GM12878 (cell line): Measurements from ENCODE around the gene UBR7. TPM values are rescaled to one million over a fixed set of nuclear protein-coding genes. Genes with fewer than 3 reads are reported as not detected.
A peak's percentile ranks its signal among the peaks of the same experiment; 100 is the strongest.

Source experiments
- ASH2L ChIP-seq: fragments of 300-600, 200-600 bp; sonication (generic); IDR thresholded peaks from 2 replicates; pipeline ENCODE4 v1.6.1; 2017; ENCODE audit warnings: low read depth, mild to moderate bottlenecking, borderline replicate concordance
- BCL11A ChIP-seq: IDR thresholded peaks from 2 replicates; pipeline ENCODE4 v1.6.1; 2011; ENCODE audit warnings: low read depth, low read length
- EGR1 ChIP-seq, 2 experiments: IDR thresholded peaks; 1 replicate in 1 of 2; 2 replicates in 1 of 2; pipeline ENCODE4 v1.6.1; 2011 to 2012; ENCODE audit warnings: low read depth in 2 of 2, low read length in 2 of 2, borderline replicate concordance in 1 of 2, mild to moderate bottlenecking in 1 of 2, moderate library complexity in 1 of 2
- ESRRA ChIP-seq: IDR thresholded peaks from 2 replicates; pipeline ENCODE4 v1.6.1; 2012; ENCODE audit warnings: mild to moderate bottlenecking, low read length, improper control_type of control experiment
- FOXK2 ChIP-seq: fragments of 450-650 bp; IDR thresholded peaks from 2 replicates; pipeline ENCODE4 v1.6.1; 2017; ENCODE audit warnings: mild to moderate bottlenecking, moderate library complexity
- HDGF ChIP-seq: fragments of 450-650 bp; IDR thresholded peaks from 2 replicates; pipeline ENCODE4 v1.6.1; 2016; ENCODE audit warnings: antibody characterized with exemption
- IKZF1 ChIP-seq: fragments of 450-650 bp; conservative IDR thresholded peaks from 2 replicates; pipeline ENCODE4 v1.6.1; 2017; ENCODE audit warnings: antibody characterized with exemption, mild to moderate bottlenecking
- IRF4 ChIP-seq: IDR thresholded peaks from 2 replicates; pipeline ENCODE4 v1.6.1; 2011; ENCODE audit warnings: low read depth, low read length
- KDM1A ChIP-seq: fragments of 200-600 bp; sonication (generic); IDR thresholded peaks from 2 replicates; pipeline ENCODE4 v1.6.1; 2016; ENCODE audit warnings: borderline replicate concordance
- LARP7 ChIP-seq: fragments of 450-650 bp; IDR thresholded peaks from 2 replicates; pipeline ENCODE4 v1.6.1; 2017; ENCODE audit warnings: mild to moderate bottlenecking
- NFYA ChIP-seq: IDR thresholded peaks from 2 replicates; pipeline ENCODE4 v1.6.1; 2011; ENCODE audit warnings: low read depth, mild to moderate bottlenecking, low read length, improper control_type of control experiment, borderline replicate concordance
- PAX5 ChIP-seq: IDR thresholded peaks from 2 replicates; pipeline ENCODE4 v1.6.1; 2011; ENCODE audit warnings: low read depth, low read length, borderline replicate concordance
- PBX3 ChIP-seq: IDR thresholded peaks from 2 replicates; pipeline ENCODE4 v1.6.1; 2011; ENCODE audit warnings: mild to moderate bottlenecking, low read depth, low read length, moderate library complexity; ENCODE audit not compliant: insufficient replicate concordance
- PML ChIP-seq: IDR thresholded peaks from 2 replicates; pipeline ENCODE4 v1.6.1; 2012; ENCODE audit warnings: low read length, inconsistent platforms
- RAD51 ChIP-seq: fragments of 450-650 bp; IDR thresholded peaks from 2 replicates; pipeline ENCODE4 v1.6.1; 2016; ENCODE audit warnings: moderate library complexity, mild to moderate bottlenecking, inconsistent platforms
- RB1 ChIP-seq: fragments of 450-650 bp; formaldehyde crosslinking; IDR thresholded peaks from 2 replicates; pipeline ENCODE4 v1.6.1; 2017; ENCODE audit warnings: mild to moderate bottlenecking, borderline replicate concordance
- RFX5 ChIP-seq: IDR thresholded peaks from 2 replicates; pipeline ENCODE4 v1.6.1; 2011; ENCODE audit warnings: low read depth, low read length, improper control_type of control experiment
- RUNX3 ChIP-seq: IDR thresholded peaks from 2 replicates; pipeline ENCODE4 v1.6.1; 2012; ENCODE audit warnings: low read length, inconsistent platforms
- SMC3 ChIP-seq: IDR thresholded peaks from 2 replicates; pipeline ENCODE4 v1.6.1; 2011; ENCODE audit warnings: low read length, improper control_type of control experiment, borderline replicate concordance
- SREBF1 ChIP-seq: IDR thresholded peaks from 2 replicates; pipeline ENCODE4 v1.6.1; 2012; ENCODE audit warnings: mild to moderate bottlenecking, low read length
- SREBF2 ChIP-seq: IDR thresholded peaks from 2 replicates; pipeline ENCODE4 v1.6.1; 2012; ENCODE audit warnings: mild to moderate bottlenecking, low read length
- TBL1XR1 ChIP-seq: IDR thresholded peaks from 2 replicates; pipeline ENCODE4 v1.6.1; 2012; ENCODE audit warnings: low read depth, low read length, improper control_type of control experiment
- USF1 ChIP-seq: IDR thresholded peaks from 2 replicates; pipeline ENCODE4 v1.6.1; 2011; ENCODE audit warnings: borderline replicate concordance, low read depth, mild to moderate bottlenecking, moderate library complexity, mixed read lengths, low read length; ENCODE audit not compliant: insufficient read depth; ENCODE audit errors: extremely low read length
- ZZZ3 ChIP-seq: IDR thresholded peaks from 2 replicates; pipeline ENCODE4 v1.6.1; 2011; ENCODE audit warnings: low read depth; ENCODE audit not compliant: control insufficient read depth, insufficient read length
- polyA plus RNA-seq, 11 experiments: library from polyadenylated mRNA; depleted of rRNA in 4 of 11; unstranded in 6 of 11; stranded (reverse) in 5 of 11; fragments of >200 nt; fragmentation: Nextera tagmentation in 4 of 11; fragmentation: Illumina TruSeq in 1 of 11; extraction: Ambion mirVana in 4 of 11; extraction: Trizol in 1 of 11; gene quantifications; 1 replicate in 1 of 11; 2 replicates in 10 of 11; pipeline versions ENCODE4 v1.2.1 to v1.2.3, GENCODE V29; 2011 to 2016; ENCODE audit warnings: inconsistent platforms in 2 of 11, missing spikeins in 2 of 11, low read depth in 1 of 11
- total RNA-seq, 4 experiments: library from RNA; depleted of rRNA in 3 of 4; stranded (reverse); fragments of >200 nt in 3 of 4; fragmentation: Illumina TruSeq in 1 of 4; extraction: Trizol in 1 of 4; gene quantifications; 2 replicates each; pipeline versions ENCODE4 v1.2.1 to v1.2.3, GENCODE V29; 2013 to 2021
- TF ChIP-seq, protein P1 (sequence below): fragments of 450-650 bp; formaldehyde crosslinking; IDR thresholded peaks from 2 replicates; pipeline ENCODE4 v1.5.0; 2022; ENCODE audit warnings: mild to moderate bottlenecking, missing genetic modification characterization
- TF ChIP-seq, protein P2 (sequence below): IDR thresholded peaks from 2 replicates; pipeline ENCODE4 v1.6.1; 2011; ENCODE audit warnings: low read depth, mild to moderate bottlenecking, low read length, moderate library complexity, borderline replicate concordance; ENCODE audit errors: extremely low read depth

UBR7 gene
- total and polyA plus RNA-seq, 10 of the 15 experiments (the other 5 are each of a cell fraction or from before 2014, with no cell fraction given): 14.3 to 85.6 (median 49.9) TPM

DNA sequence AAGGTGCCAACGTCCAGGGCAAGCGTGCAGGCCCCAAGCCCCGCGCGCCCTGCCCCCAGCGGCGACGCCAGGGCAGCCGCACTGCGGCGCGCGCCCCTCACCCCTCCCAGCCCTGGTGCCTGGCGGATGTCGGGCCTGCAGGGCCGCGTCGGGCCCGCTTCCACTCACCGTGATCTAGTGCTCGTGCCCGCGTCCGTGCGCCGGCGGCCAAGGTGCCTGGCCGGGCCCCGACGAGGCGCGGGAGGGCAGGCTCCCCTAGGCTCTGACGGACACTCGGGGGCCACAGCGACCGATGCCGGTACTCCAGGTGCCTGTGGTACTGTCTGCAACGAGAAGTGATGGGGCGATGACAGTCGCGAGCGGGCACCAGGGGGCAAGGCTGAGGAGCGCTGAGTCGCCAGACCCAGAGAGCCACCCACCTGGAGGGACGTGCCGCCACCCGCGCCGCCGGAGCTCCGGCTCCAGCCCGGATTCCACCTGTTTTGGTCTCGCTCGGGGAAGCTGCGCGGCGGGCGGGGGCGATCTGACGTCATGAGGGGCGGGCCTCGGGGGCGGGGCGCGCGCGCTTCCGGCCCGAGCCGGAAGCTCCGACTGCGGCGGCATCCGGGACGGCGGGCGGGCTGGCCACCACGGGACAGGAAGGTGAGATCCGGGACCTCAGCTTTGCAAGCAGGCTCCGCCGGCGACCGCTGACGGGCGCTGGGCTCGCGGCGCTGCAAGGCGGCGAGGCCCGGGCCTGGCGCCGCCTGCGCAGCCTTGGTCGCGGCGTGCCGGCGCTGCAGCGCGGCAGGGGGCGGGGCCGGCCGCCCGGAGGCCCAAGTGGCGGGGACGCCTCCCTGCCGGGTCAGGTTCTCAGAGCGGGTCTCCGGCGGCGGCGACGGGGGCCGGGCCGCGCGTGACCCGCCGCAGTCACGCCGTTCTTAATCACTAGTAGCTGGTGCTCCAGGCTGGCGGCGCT, 22.4 kb upstream of the UBR7 start, which contains the start of the genes LYSET and MOAP1 (continued):
- TF ChIP-seq EGR1 (IDR thresholded peaks at IDR 0.05; ENCODE audit: borderline replicate concordance in 1 of 2, low read depth in 2 of 2, low read length in 2 of 2): peak in 1 of 2 experiments; percentile 87; a peak in 2 of 3 replicates
- TF ChIP-seq FOXK2: no peak
- no peak for TF ChIP-seq RFX5
- TF ChIP-seq NFYA: no peak
- TF ChIP-seq KDM1A: no peak
- no peak for TF ChIP-seq SREBF2
- TF ChIP-seq SMC3: no peak
- no peak for TF ChIP-seq ESRRA
- peak; percentile 60; the same call in 1 of the 2 replicates for TF ChIP-seq RB1
- TF ChIP-seq PML: no peak
- TF ChIP-seq, protein P1, sequence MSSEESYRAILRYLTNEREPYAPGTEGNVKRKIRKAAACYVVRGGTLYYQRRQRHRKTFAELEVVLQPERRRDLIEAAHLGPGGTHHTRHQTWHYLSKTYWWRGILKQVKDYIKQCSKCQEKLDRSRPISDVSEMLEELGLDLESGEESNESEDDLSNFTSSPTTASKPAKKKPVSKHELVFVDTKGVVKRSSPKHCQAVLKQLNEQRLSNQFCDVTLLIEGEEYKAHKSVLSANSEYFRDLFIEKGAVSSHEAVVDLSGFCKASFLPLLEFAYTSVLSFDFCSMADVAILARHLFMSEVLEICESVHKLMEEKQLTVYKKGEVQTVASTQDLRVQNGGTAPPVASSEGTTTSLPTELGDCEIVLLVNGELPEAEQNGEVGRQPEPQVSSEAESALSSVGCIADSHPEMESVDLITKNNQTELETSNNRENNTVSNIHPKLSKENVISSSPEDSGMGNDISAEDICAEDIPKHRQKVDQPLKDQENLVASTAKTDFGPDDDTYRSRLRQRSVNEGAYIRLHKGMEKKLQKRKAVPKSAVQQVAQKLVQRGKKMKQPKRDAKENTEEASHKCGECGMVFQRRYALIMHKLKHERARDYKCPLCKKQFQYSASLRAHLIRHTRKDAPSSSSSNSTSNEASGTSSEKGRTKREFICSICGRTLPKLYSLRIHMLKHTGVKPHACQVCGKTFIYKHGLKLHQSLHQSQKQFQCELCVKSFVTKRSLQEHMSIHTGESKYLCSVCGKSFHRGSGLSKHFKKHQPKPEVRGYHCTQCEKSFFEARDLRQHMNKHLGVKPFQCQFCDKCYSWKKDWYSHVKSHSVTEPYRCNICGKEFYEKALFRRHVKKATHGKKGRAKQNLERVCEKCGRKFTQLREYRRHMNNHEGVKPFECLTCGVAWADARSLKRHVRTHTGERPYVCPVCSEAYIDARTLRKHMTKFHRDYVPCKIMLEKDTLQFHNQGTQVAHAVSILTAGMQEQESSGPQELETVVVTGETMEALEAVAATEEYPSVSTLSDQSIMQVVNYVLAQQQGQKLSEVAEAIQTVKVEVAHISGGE (CRISPR knock-in tag): no peak
- peak; percentile 73 for TF ChIP-seq LARP7
- peak; percentile 77; the same call in 1 of the 2 replicates for TF ChIP-seq ASH2L
- TF ChIP-seq BCL11A: no peak
- TF ChIP-seq RAD51: no peak
- 0 out of 2 replicates have a peak, but pooled peaks have one; percentile 6 for TF ChIP-seq RUNX3
- TF ChIP-seq HDGF: peak; percentile 34; the same call in 1 of the 2 replicates
- no peak for TF ChIP-seq PBX3
- TF ChIP-seq USF1: no peak
- TF ChIP-seq IKZF1: peak; percentile 85
- TF ChIP-seq SREBF1: no peak
- no peak for TF ChIP-seq PAX5
- TF ChIP-seq ZZZ3: no peak
- 0 out of 2 replicates have a peak, but pooled peaks have one; percentile 18 for TF ChIP-seq TBL1XR1
- TF ChIP-seq, protein P2, sequence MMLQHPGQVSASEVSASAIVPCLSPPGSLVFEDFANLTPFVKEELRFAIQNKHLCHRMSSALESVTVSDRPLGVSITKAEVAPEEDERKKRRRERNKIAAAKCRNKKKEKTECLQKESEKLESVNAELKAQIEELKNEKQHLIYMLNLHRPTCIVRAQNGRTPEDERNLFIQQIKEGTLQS: no peak
- no peak for TF ChIP-seq IRF4
